ENCODE results near the gene TMEM179B. TPM values are rescaled to one million over a fixed set of nuclear protein-coding genes. Genes with fewer than 3 reads are reported as not detected.

Gene TMEM179B
- total and polyA plus RNA-seq, 9 of the 15 experiments (the other 6 are each of a cell fraction or from before 2014, with no cell fraction given) = 27.7 to 105 (median 37.0) TPM

DNA sequence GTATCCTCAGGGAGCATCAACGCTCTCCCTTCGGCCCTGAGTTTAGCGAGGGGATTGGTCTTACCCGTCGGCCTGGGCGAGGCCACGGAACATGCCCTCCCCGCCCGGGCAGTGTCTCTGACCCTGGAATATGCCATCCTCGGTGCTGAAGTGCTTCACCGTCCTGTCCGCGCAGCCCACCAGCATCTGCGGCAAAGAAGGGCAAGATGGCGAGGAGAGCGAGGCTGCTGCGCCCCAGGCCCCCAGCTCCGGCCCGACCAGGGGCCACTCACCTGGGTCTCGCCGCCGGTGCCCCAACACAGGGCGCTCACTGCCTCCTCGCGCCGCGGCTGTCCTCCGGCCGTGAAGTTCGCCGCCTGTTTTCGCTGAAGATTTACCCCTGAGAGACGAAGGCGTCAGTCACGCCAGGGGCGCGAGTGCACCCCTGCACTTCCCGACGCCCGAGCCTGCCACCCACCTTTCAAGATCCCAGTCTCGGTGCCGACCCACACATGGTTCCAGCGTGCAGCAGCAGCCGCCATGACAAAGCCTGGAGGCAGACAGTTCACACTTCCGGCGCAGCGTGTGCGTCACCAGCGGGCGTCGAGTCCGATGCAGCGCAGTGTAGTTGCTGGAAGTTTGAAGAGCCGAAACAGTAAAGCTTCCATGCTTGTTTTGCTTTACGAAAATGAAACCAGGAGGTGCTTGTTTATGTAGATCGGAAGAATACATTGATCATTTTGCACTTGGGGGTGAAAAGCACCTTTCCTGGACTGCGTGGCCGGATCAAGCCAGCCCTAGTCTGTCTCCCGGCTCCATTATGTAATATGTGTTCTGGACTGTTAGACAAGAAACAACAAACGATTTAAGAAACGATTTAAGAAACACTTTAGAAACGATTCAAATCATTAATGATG is 52.1 kb downstream of the TMEM179B start, which contains the start of gene WDR74 (continued):
- TF ChIP-seq CBFB (CRISPR knock-in tag; IDR thresholded peaks at IDR 0.05) = no peak
- no peak for TF ChIP-seq EZH2 (IDR thresholded peaks at IDR 0.05; ENCODE audit: borderline replicate concordance, low read depth, low read length)
- no peak for TF ChIP-seq RFX7 (CRISPR knock-in tag; IDR thresholded peaks at IDR 0.05)
- no peak; the same call in none of the 2 replicates for TF ChIP-seq AFF4 (CRISPR knock-in tag; IDR thresholded peaks at IDR 0.05)
- TF ChIP-seq MTA2 (IDR thresholded peaks at IDR 0.05; ENCODE audit: low read depth) = no peak
- TF ChIP-seq, protein P1, sequence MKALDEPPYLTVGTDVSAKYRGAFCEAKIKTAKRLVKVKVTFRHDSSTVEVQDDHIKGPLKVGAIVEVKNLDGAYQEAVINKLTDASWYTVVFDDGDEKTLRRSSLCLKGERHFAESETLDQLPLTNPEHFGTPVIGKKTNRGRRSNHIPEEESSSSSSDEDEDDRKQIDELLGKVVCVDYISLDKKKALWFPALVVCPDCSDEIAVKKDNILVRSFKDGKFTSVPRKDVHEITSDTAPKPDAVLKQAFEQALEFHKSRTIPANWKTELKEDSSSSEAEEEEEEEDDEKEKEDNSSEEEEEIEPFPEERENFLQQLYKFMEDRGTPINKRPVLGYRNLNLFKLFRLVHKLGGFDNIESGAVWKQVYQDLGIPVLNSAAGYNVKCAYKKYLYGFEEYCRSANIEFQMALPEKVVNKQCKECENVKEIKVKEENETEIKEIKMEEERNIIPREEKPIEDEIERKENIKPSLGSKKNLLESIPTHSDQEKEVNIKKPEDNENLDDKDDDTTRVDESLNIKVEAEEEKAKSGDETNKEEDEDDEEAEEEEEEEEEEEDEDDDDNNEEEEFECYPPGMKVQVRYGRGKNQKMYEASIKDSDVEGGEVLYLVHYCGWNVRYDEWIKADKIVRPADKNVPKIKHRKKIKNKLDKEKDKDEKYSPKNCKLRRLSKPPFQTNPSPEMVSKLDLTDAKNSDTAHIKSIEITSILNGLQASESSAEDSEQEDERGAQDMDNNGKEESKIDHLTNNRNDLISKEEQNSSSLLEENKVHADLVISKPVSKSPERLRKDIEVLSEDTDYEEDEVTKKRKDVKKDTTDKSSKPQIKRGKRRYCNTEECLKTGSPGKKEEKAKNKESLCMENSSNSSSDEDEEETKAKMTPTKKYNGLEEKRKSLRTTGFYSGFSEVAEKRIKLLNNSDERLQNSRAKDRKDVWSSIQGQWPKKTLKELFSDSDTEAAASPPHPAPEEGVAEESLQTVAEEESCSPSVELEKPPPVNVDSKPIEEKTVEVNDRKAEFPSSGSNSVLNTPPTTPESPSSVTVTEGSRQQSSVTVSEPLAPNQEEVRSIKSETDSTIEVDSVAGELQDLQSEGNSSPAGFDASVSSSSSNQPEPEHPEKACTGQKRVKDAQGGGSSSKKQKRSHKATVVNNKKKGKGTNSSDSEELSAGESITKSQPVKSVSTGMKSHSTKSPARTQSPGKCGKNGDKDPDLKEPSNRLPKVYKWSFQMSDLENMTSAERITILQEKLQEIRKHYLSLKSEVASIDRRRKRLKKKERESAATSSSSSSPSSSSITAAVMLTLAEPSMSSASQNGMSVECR (CRISPR knock-in tag; IDR thresholded peaks at IDR 0.05) = peak; percentile 100
- 0 out of 2 replicates have a peak, but pooled peaks have one; percentile 17 for TF ChIP-seq ZNF707 (CRISPR knock-in tag; conservative IDR thresholded peaks at IDR 0.05)
- TF ChIP-seq KLF10 (CRISPR knock-in tag; IDR thresholded peaks at IDR 0.05) = no peak
- no peak for TF ChIP-seq HEY1 (CRISPR knock-in tag; IDR thresholded peaks at IDR 0.05; ENCODE audit: borderline replicate concordance)
